Hepatocyte (in vitro differentiated cells): Measurements from ENCODE around the gene SARDH.

Experiments used
- EZH2phosphoT487 ChIP-seq: fragments of 200-600 bp; sonication (generic); IDR thresholded peaks from one replicate; pipeline ENCODE4 v1.6.1; 2018; ENCODE audit warnings: antibody characterized with exemption, mild to moderate bottlenecking, low read depth, moderate library complexity; ENCODE audit not compliant: unreplicated experiment, severe bottlenecking
- TF ChIP-seq, protein P1 (sequence below): fragments of 200-600 bp; sonication (generic); IDR thresholded peaks from 2 replicates; pipeline ENCODE4 v1.5.1; 2016; ENCODE audit warnings: antibody characterized with exemption, mild to moderate bottlenecking; ENCODE audit not compliant: poor library complexity

GRCh38 chr9:133693703-133694529 is 44.2 kb downstream of the SARDH start:
- TF ChIP-seq, protein P1, sequence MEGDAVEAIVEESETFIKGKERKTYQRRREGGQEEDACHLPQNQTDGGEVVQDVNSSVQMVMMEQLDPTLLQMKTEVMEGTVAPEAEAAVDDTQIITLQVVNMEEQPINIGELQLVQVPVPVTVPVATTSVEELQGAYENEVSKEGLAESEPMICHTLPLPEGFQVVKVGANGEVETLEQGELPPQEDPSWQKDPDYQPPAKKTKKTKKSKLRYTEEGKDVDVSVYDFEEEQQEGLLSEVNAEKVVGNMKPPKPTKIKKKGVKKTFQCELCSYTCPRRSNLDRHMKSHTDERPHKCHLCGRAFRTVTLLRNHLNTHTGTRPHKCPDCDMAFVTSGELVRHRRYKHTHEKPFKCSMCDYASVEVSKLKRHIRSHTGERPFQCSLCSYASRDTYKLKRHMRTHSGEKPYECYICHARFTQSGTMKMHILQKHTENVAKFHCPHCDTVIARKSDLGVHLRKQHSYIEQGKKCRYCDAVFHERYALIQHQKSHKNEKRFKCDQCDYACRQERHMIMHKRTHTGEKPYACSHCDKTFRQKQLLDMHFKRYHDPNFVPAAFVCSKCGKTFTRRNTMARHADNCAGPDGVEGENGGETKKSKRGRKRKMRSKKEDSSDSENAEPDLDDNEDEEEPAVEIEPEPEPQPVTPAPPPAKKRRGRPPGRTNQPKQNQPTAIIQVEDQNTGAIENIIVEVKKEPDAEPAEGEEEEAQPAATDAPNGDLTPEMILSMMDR = no peak
- no peak for TF ChIP-seq EZH2phosphoT487
